Subcutaneous abdominal adipose tissue (tissue), 5 donors: ENCODE measurements around the gene PTPN22.

ENCODE experiments used
- H3K27ac ChIP-seq: one replicate; pipeline ENCODE4 v1.7.0; 2013; ENCODE audit warnings: low read depth, mild to moderate bottlenecking, inconsistent platforms, low read length, moderate library complexity
- H3K27me3 ChIP-seq, 5 donors: one replicate each; pipeline ENCODE4 v1.7.0; 2013; ENCODE audit warnings: low read length in 5 of 5, inconsistent platforms in 1 of 5; ENCODE audit not compliant: control insufficient read depth in 5 of 5, insufficient read depth in 4 of 5
- H3K36me3 ChIP-seq, 5 donors: one replicate each; pipeline ENCODE4 v1.7.0; 2013; ENCODE audit warnings: low read length in 5 of 5; ENCODE audit not compliant: control insufficient read depth in 5 of 5, insufficient read depth in 5 of 5
- H3K4me1 ChIP-seq, 5 donors: one replicate each; pipeline ENCODE4 v1.7.0; 2013; ENCODE audit warnings: low read length in 5 of 5, mild to moderate bottlenecking in 3 of 5, moderate library complexity in 1 of 5; ENCODE audit not compliant: control insufficient read depth in 5 of 5, insufficient read depth in 5 of 5
- H3K4me3 ChIP-seq, 5 donors: one replicate each; pipeline ENCODE4 v1.7.0; 2013; ENCODE audit warnings: low read length in 5 of 5, low read depth in 1 of 5
- H3K9ac ChIP-seq, 5 donors: one replicate each; pipeline ENCODE4 v1.7.0; 2013; ENCODE audit warnings: low read length in 5 of 5, mild to moderate bottlenecking in 4 of 5, moderate library complexity in 3 of 5
- H3K9me3 ChIP-seq, 5 donors: one replicate each; pipeline ENCODE4 v1.7.0; 2013; ENCODE audit warnings: low read length in 5 of 5; ENCODE audit not compliant: control insufficient read depth in 5 of 5
- donor health status: healthy.
- donor health status: healthy.
- donor health status: healthy.
- donor health status: healthy.
- donor health status: healthy.

Gene PTPN22

DNA sequence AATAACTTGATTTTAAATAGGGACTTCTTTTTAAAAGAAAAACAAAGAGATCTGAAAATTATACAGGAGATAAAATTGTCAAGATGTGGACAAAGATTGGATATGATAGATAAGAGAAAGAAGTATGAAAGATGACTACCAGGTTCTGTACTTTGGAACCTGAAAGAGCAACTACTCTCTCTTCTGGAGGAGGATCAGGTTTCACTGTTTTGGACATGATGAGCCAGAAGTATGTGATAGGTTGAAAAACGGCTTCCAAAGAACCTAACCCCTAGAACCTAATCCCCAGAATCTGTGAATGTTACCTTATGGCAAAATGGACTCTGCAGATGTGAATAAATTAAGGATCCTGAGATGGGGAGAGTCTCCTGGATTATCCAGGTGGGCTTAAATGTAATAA lies 85.4 kb downstream of the PTPN22 start:
- H3K36me3 ChIP-seq, result peaks cover 0 to 5% (median 0%) of the 10 kb centered on the region in 5 donors
- no peak overlapping the region for H3K27ac ChIP-seq
- no peak overlapping the region for H3K4me3 ChIP-seq
- no peaks in the 10 kb centered on the region for H3K27me3 ChIP-seq
- peaks cover 3 to 25% (median 24%) of the 10 kb centered on the region in 5 donors for H3K4me1 ChIP-seq
- H3K9me3 ChIP-seq, result no peaks in the 10 kb centered on the region
- no peak overlapping the region for H3K9ac ChIP-seq

DNA sequence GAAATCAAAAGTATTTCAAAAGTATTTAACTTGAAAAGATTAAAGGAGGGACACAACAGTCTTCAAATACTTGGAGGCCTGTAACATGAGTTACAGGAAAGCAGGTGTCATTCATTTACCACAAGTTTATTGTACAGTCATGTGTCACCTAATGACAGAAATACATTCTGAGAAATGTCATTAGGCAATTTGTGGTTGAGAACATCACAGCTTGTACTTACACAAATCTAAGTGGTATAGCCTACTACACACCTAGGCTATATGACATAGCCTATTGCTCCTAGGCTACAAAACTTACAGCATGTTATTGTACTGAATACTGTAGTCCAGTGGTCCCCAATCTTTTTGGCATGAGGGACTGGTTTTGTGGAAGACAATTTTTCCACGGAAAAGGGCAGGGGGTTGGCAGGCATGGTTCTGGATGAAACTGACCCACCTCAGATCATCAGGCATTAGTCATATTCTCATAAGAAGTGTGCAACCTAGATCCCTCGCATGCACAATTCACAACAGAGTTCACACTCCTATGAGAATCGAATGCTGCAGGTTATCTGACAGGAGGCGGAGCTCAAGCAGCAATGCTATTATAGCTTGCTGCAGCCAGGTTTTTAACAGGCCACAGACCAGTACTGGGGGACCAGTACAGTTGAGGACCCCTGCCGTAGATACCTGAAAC lies 87.3 kb downstream of the PTPN22 start:
- no peak overlapping the region for H3K4me3 ChIP-seq
- no peaks in the 10 kb centered on the region for H3K9me3 ChIP-seq
- peaks cover 3 to 28% (median 24%) of the 10 kb centered on the region in 5 donors for H3K4me1 ChIP-seq
- H3K27me3 ChIP-seq, result no peaks in the 10 kb centered on the region
- no peak overlapping the region for H3K9ac ChIP-seq
- peaks cover 0 to 1% (median 0%) of the 10 kb centered on the region in 5 donors for H3K36me3 ChIP-seq
- peak overlapping the region; percentile 51 for H3K27ac ChIP-seq

GRCh38 chr1:113783254-113784103 lies 88.0 kb downstream of the PTPN22 start:
- Histone ChIP-seq H3K4me3 (no peak overlapping the region), H3K27me3 (no peaks in the 10 kb centered on the region), H3K4me1 (peaks cover 3 to 28% (median 24%) of the 10 kb centered on the region in 5 donors), H3K27ac (peak overlapping the region; percentile 51), H3K36me3 (no peaks in the 10 kb centered on the region), H3K9ac (peak overlapping the region in 2 of 5 donors; percentile 11 to 24), H3K9me3 (no peaks in the 10 kb centered on the region)

GRCh38 chr1:113782406-113782805 lies 89.1 kb downstream of the PTPN22 start:
- Histone ChIP-seq H3K9ac (no peak overlapping the region), H3K27ac (peak overlapping the region; percentile 51), H3K36me3 (no peaks in the 10 kb centered on the region), H3K4me1 (peaks cover 3 to 28% (median 24%) of the 10 kb centered on the region in 5 donors), H3K9me3 (no peaks in the 10 kb centered on the region), H3K27me3 (no peaks in the 10 kb centered on the region), H3K4me3 (no peak overlapping the region)

DNA sequence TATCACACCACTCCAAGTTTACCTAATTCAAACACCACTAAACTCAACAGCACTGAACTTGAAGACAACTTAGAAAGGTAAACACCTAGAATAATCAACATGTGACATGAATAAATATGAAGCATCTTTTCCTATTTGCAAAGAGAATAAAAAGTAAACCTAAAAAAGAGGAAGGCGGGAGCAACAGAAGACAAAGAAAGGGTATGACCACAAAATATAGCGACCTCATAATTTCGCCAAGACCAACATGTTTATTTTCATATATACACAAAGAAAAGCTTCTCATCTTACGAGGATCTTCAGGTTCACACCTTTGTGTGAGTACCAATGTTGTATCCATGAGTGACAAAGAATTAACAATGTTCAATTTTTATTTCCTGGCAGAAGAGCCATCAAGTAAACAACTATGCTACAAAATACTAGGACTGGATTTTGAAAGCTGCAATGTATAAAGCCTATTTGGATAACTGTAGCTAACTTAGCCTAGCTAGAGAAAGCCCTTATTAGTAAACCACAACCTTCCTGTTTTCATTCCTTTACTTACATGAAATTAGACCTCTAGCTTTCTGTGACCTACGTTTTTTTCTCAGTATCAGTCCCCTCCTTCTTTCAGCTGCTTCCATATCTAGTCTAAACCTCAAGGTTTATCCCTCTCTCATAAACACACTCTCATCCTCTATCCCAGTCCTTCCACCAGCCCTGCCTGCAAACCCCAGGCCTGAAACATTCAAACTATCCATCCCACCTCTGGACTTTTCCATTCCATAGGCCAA lies 91.0 kb downstream of the PTPN22 start:
- Histone ChIP-seq H3K9me3 (no peaks in the 10 kb centered on the region), H3K27ac (no peak overlapping the region), H3K4me1 (peaks cover 3 to 28% (median 24%) of the 10 kb centered on the region in 5 donors), H3K36me3 (peaks cover 6 to 15% (median 8%) of the 10 kb centered on the region in 5 donors), H3K9ac (no peak overlapping the region), H3K4me3 (no peak overlapping the region), H3K27me3 (no peaks in the 10 kb centered on the region)

- Histone ChIP-seq H3K4me1 (peaks cover 3 to 28% (median 24%) of the 10 kb centered on the region in 5 donors), H3K4me3 (no peak overlapping the region), H3K36me3 (peaks cover 6 to 16% (median 11%) of the 10 kb centered on the region in 5 donors), H3K27ac (no peak overlapping the region), H3K9me3 (no peaks in the 10 kb centered on the region), H3K9ac (no peak overlapping the region), H3K27me3 (no peaks in the 10 kb centered on the region)
Measured at GRCh38 chr1:113779542-113779941, 92.0 kb downstream of the PTPN22 start.

GRCh38 chr1:113777561-113777960 lies 94.0 kb downstream of the PTPN22 start:
- Histone ChIP-seq H3K4me3 (no peak overlapping the region), H3K9ac (no peak overlapping the region), H3K4me1 (peaks cover 0 to 12% (median 7%) of the 10 kb centered on the region in 5 donors), H3K9me3 (no peaks in the 10 kb centered on the region), H3K27me3 (no peaks in the 10 kb centered on the region), H3K36me3 (peaks cover 9 to 18% (median 14%) of the 10 kb centered on the region in 5 donors), H3K27ac (no peak overlapping the region)

DNA sequence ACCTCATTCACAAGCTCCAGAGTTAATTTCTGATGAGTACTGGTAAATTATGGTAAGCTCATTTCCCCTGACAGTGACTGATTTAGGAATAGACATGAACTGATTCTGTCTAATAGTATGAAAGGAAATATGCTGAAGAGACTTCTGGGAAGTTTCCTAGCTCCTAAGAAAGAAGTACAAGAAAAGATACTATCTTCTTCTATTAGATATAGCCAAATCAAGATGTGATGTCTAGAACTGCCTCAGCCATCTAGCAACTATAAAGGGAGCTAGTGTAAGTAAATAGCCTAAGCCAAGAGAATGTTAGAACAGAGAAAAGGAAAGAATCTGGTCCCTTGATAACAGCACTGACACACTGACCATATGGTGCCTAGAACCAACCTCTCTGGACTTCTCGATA lies 101.5 kb downstream of the PTPN22 start:
- Histone ChIP-seq H3K27me3 (no peaks in the 10 kb centered on the region), H3K27ac (no peak overlapping the region), H3K4me1 (no peaks in the 10 kb centered on the region)

GRCh38 chr1:113769601-113769970 lies 101.9 kb downstream of the PTPN22 start:
- Histone ChIP-seq H3K4me1 (no peaks in the 10 kb centered on the region), H3K9me3 (no peaks in the 10 kb centered on the region), H3K36me3 (peaks cover 23 to 38% (median 27%) of the 10 kb centered on the region in 5 donors), H3K4me3 (no peak overlapping the region), H3K9ac (no peak overlapping the region), H3K27ac (no peak overlapping the region), H3K27me3 (no peaks in the 10 kb centered on the region)

More for the DNA sequence above, 101.5 kb downstream of the PTPN22 start:
- no peaks in the 10 kb centered on the region for H3K9me3 ChIP-seq
- peaks cover 24 to 33% (median 30%) of the 10 kb centered on the region in 5 donors for H3K36me3 ChIP-seq
- H3K9ac ChIP-seq, result no peak overlapping the region
- H3K4me3 ChIP-seq, result no peak overlapping the region
